HG03575 (cell line): ENCODE measurements around the gene STX4.

Source experiments
- ATAC-seq: cut with Tn5 transposase; IDR thresholded peaks from one replicate; pipeline ENCODE4 v1.9.1; 2021; ENCODE audit not compliant: unreplicated experiment, insufficient number of reproducible peaks, low FRiP score; ENCODE audit errors: extremely low read depth

Gene STX4

GRCh38 chr16:31032736-31033708 lies at the start of gene STX4:
TSS of gene STX4 (plus strand) at chr16:31033558. CDS start at chr16:31033806, 248 bp downstream.
- peak; percentile 64 for ATAC-seq

GRCh38 chr16:30983898-30984610 lies 49.3 kb upstream of the STX4 start:
- ATAC-seq, result no peak

- no peak for ATAC-seq
These were observed 48.5 kb upstream of the STX4 start, which contains the start of gene HSD3B7 for GRCh38 chr16:30984669-30985400. TSS of gene HSD3B7 (plus strand) at chr16:30985207. CDS start at chr16:30985659, 452 bp downstream.

- ATAC-seq, result no peak
These were observed 47.8 kb upstream of the STX4 start for GRCh38 chr16:30985401-30986128.

- no peak for ATAC-seq
These were observed 47.0 kb upstream of the STX4 start for GRCh38 chr16:30986129-30986991.

- no peak for ATAC-seq
These were observed 45.7 kb upstream of the STX4 start for GRCh38 chr16:30987581-30988190.

GRCh38 chr16:30989469-30990047 lies 43.8 kb upstream of the STX4 start:
- no peak for ATAC-seq

GRCh38 chr16:30990105-30990504 lies 43.3 kb upstream of the STX4 start:
- ATAC-seq, result no peak

- ATAC-seq, result no peak
These were observed 42.3 kb upstream of the STX4 start for GRCh38 chr16:30991052-30991451.

GRCh38 chr16:30992276-30992780 lies 41.0 kb upstream of the STX4 start:
- ATAC-seq, result no peak

- no peak for ATAC-seq
These were observed 40.2 kb upstream of the STX4 start for GRCh38 chr16:30992931-30993816.

- no peak for ATAC-seq
These were observed 37.4 kb upstream of the STX4 start for GRCh38 chr16:30995927-30996323.

GRCh38 chr16:30996324-30996984 lies 36.9 kb upstream of the STX4 start:
- no peak for ATAC-seq

GRCh38 chr16:30996985-30997724 lies 36.2 kb upstream of the STX4 start:
- no peak for ATAC-seq
